Measurements from ENCODE around the gene ZNF334. TPM values are rescaled to one million over a fixed set of nuclear protein-coding genes. Genes with fewer than 3 reads are reported as not detected.

ZNF334 gene
- total RNA-seq, 1 donor, result 0.63 TPM

GRCh38 chr20:46509523-46509922, 3.8 kb downstream of the ZNF334 start:
- H3K4me3 ChIP-seq (ENCODE audit: low read depth, low read length), result no peak overlapping the region
- TF ChIP-seq CTCF (IDR thresholded peaks at IDR 0.05; ENCODE audit: insufficient read depth, low read length), result no peak
- no peak for DNase-seq (ENCODE audit: low read depth)

- TF ChIP-seq CTCF (IDR thresholded peaks at IDR 0.05; ENCODE audit: insufficient read depth, low read length), result no peak
These were observed 5.5 kb downstream of the ZNF334 start for GRCh38 chr20:46507760-46508407.

GRCh38 chr20:46505506-46505905, 7.9 kb downstream of the ZNF334 start:
- DNase-seq (ENCODE audit: low read depth), result no peak
- no peak for TF ChIP-seq CTCF (IDR thresholded peaks at IDR 0.05; ENCODE audit: insufficient read depth, low read length)
- no peak overlapping the region for H3K4me3 ChIP-seq (ENCODE audit: low read depth, low read length)

More at GRCh38 chr20:46507760-46508407, 5.5 kb downstream of the ZNF334 start:
- no peak overlapping the region for H3K4me3 ChIP-seq (ENCODE audit: low read depth, low read length)
- no peak for DNase-seq (ENCODE audit: low read depth)

GRCh38 chr20:46501961-46502360, 11.4 kb downstream of the ZNF334 start:
- TF ChIP-seq CTCF (IDR thresholded peaks at IDR 0.05; ENCODE audit: insufficient read depth, low read length), result no peak
- H3K4me3 ChIP-seq (ENCODE audit: low read depth, low read length), result no peak overlapping the region
- DNase-seq (ENCODE audit: low read depth), result no peak

- no peak for TF ChIP-seq CTCF (IDR thresholded peaks at IDR 0.05; ENCODE audit: insufficient read depth, low read length)
- H3K4me3 ChIP-seq (ENCODE audit: low read depth, low read length), result no peak overlapping the region
- DNase-seq (ENCODE audit: low read depth), result no peak
These were observed 11.9 kb downstream of the ZNF334 start for GRCh38 chr20:46501337-46501942.

GRCh38 chr20:46494077-46494476, 19.3 kb downstream of the ZNF334 start:
- no peak for DNase-seq (ENCODE audit: low read depth)
- TF ChIP-seq CTCF (IDR thresholded peaks at IDR 0.05; ENCODE audit: insufficient read depth, low read length), result no peak
- H3K4me3 ChIP-seq (ENCODE audit: low read depth, low read length), result no peak overlapping the region

Data from fibroblast of the aortic adventitia (primary cell).